Heart left ventricle (tissue), 13 donors: Measurements from ENCODE around the gene IFNA13.

Source experiments
- POLR2A ChIP-seq, 2 donors: fragments of 450-650 bp; IDR thresholded peaks; one replicate each; pipeline ENCODE4 v1.6.1; 2017; ENCODE audit warnings: antibody characterized with exemption in 2 of 2, mild to moderate bottlenecking in 2 of 2, moderate library complexity in 2 of 2
- TF ChIP-seq, protein P1 (sequence below), 12 donors: fragments of 200-600 bp; sonication (generic) in 4 of 12; IDR thresholded peaks; one replicate each; pipeline versions ENCODE4 v1.5.0 to v1.8.0; 2018 to 2022; ENCODE audit warnings: antibody characterized with exemption in 12 of 12, mild to moderate bottlenecking in 5 of 12
- donor health status: ischemic (EF 13 %, LVEDD 7.1; RV severe dilation, severe dysfunction).
- donor health status: DM: no; HTN: yes; CAD: no.
- donor health status: DM: no; HTN: no; CAD: no.
- donor health status: ischemic (EF 25% LVEDD 6.9; RV normal size, moderate dysfunction).
- donor health status: ischemic (EF 25% LVEDD 5.7; RV mildly dilated, moderate dysfunction).
- donor health status: ischemic (EF 35%, LVEDD 5.7; RV mildly dilated, moderate dysfunction).
- donor health status: nonischemic (EF 11% LVEDD 7.7; RV severe dilation, severe dysfunction).
- donor health status: DM: yes; HTN: yes; CAD: no.
- donor health status: PGD.
- donor health status: ischemic (EF 29% LVEDD 5.4; RV normal size, mild dysfunction).
- donor health status: nonischemic (EF 23%, LVEDD 6.1; RV moderate dilation, normal function).

DNA sequence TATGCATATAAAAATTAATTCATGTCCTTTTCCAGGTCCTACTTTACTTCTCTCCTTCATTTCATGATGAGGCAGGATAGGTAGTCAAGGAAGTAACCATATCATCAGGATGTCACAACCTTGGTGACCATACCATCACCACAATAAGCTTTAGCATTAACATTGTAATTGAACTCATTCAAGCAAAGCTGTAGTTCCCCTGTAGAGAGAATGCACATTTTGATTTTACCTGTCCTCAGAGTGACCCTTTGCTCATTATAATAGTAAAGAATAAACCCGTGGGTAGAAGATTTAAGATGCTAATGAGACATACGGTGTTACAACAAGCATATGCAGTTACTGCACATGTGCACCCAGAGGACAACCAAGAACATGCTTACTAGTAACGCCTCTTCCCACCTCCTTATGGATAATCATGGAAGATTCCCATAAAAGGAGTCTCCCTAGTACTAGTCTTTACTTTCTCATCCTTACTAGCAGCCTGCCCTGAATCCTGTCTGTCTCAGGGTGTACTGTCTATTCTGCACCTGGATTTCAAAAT lies 19.4 kb downstream of the IFNA13 start:
- TF ChIP-seq, protein P1, sequence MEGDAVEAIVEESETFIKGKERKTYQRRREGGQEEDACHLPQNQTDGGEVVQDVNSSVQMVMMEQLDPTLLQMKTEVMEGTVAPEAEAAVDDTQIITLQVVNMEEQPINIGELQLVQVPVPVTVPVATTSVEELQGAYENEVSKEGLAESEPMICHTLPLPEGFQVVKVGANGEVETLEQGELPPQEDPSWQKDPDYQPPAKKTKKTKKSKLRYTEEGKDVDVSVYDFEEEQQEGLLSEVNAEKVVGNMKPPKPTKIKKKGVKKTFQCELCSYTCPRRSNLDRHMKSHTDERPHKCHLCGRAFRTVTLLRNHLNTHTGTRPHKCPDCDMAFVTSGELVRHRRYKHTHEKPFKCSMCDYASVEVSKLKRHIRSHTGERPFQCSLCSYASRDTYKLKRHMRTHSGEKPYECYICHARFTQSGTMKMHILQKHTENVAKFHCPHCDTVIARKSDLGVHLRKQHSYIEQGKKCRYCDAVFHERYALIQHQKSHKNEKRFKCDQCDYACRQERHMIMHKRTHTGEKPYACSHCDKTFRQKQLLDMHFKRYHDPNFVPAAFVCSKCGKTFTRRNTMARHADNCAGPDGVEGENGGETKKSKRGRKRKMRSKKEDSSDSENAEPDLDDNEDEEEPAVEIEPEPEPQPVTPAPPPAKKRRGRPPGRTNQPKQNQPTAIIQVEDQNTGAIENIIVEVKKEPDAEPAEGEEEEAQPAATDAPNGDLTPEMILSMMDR (IDR thresholded peaks at IDR 0.05), result no peak
- TF ChIP-seq POLR2A (IDR thresholded peaks at IDR 0.05), result no peak
